Right lung (tissue), 5 donors: ENCODE data around the gene BMPER. TPM values are rescaled to one million over a fixed set of nuclear protein-coding genes. Genes with fewer than 3 reads are reported as not detected.

Experiments
- DNase-seq, 2 donors: peaks; one replicate each; pipeline ENCODE4 v3.0.0-alpha.2; 2013
- polyA plus RNA-seq, 5 donors: library from polyadenylated mRNA; unstranded; fragments of 120-200 nt; gene quantifications; one replicate each; pipeline versions ENCODE4 v1.2.1 to v1.2.3, GENCODE V29; 2013; ENCODE audit warnings: inconsistent platforms in 1 of 5, low replicate concordance in 1 of 5; ENCODE audit not compliant: insufficient read length in 5 of 5, insufficient read depth in 1 of 5

BMPER gene
- polyA plus RNA-seq, 5 donors, result 34.9 to 51.2 (median 41.7) TPM

- no peak for DNase-seq
Observed at GRCh38 chr7:34087892-34088891, 182.9 kb downstream of the BMPER start.

GRCh38 chr7:34090816-34091215 lies 185.5 kb downstream of the BMPER start:
- DNase-seq, result no peak

DNA sequence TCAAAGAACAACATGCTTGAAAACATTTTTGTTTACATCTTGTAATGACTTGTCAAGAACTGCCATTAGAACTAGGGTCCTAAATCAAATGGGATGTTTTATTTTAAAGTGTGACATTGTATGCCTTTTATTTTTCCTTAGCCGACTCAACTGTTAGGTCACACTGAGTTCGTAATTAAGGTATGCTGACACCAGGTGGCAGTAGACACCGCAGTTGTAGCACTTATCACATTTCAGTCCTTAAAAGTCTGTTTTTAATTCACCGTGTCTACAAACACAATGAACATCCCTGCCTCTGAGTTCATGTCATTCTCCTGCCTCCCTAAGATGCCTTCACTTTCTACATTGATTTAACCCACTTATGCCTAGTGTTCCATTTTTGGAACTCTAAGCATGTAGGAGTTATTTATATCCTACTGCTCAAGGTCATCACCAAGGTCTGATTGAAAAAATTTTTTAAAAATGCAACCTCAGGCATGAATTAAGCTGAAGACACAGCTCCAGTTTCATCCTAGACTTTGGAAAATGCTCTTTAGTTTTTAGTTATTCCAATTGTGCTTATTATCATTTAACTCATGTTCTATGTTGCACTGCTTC lies 186.1 kb downstream of the BMPER start:
- DNase-seq, result no peak

DNA sequence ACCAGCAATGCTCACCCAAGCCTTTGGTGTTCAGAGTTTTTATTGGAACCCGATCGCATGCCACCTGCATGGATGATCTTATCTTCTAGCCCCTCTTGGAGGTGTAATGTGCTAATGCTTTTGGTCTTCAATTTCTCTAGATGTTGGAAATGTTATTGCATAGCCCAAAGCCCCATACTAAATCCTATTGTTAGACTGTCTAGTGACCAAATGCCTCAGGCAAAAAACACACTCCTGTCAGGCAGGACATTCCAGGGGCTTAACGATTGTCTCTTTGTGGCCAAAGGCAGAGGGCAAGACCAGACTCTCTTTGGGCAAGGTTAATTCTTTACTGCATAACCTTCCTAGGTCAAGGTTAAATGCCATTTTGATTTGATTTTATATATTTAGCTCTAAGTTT lies 187.9 kb downstream of the BMPER start:
- no peak for DNase-seq

DNA sequence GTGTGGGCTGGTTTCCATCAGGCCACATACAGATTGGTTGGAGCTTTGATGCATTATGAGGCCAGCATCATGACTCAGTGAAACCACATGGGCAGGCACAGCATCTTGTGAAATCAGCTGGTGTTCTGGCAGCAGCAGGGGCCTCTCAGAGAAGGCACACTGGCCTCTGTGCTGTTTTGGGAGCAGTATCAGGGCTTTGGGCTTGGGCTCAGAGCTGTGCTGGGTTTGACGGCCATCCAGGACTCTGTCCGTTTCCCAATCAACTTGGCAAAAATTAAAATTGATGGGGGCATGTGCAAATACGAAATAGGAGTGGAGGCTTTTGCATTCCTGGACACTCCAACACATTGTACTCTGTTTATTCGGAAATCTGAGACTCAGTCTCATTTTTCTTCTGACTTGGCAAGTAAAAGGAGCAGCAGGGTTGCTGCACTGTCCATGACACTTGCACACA lies 190.9 kb downstream of the BMPER start:
- DNase-seq, result peak; percentile 34 to 40

DNA sequence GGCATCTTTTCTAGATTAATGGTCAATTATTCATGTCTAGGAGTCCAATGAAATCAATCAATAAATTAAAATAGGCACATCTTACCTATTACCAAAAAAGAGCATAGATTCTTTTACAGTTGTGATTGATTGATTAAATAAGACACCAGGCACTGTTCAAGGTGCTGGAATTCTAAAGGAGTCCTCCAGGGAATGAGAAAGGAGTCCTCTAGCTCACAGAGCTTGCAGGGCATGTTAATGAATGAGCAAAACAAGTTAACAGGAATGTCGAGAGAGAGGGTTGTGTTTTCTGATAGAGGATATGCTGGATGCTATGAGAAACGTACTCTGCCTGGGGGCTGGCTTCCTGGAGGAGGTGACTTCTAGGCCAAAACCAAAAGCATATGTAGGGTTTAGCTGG lies 191.4 kb downstream of the BMPER start:
- DNase-seq, result no peak

DNA sequence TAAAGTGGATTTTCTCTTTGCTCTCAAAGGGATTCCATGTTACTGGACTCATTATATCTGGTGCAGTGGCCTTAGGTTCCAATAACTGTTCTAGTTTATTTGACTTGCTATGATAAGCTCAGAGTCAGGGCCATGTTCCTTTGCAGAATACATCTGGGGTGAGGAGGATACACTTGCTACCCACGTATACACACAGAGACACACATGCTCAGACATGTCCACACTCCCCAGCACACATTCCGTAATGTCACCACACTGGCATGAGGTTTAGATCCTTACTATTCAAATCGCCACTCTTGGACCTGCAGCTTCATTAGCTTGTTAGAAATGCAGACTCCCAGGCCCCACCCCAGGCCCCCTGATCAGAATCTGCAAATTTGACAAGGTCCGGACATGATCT lies 195.3 kb downstream of the BMPER start:
- no peak for DNase-seq

GRCh38 chr7:34104115-34104514 lies 198.8 kb downstream of the BMPER start:
- DNase-seq, result no peak

DNA sequence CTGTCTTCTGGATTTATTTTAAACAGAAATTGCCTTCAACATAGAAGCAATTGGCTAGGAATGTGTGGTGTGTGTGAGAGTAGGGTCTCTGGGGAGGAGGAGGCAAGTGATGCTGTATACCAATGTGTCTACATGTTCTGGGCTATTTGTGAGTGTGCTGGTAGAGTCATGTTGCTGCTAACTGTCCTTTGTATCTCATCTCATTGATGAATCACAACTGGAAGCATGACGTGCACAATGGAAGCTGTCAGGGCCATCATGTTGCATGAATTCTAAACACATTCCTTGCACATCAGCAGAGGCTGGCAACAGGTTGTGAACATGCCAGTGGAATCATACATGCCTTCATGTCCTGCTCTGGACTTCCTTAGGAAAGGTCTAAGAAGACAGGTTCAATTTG lies 199.7 kb downstream of the BMPER start:
- no peak for DNase-seq

DNA sequence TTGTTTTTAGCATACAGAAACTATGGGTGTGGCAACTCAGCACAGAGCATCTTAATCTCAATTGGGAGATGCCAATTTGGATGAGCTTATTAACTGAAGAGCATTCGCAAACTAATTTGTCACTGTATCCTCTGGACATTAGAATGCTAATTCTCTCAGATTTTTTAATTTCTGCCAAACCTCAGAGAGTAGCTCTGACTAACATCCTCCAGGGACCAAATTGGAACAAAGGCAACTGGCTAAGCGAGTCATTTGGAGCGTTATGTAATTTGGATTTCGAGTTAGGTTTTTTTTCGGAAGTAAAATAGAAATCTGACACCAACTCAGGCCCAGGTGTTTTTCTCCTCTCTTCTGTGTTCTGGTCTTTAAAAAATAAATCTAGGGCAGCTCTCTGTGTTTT lies 201.9 kb downstream of the BMPER start:
- no peak for DNase-seq

DNA sequence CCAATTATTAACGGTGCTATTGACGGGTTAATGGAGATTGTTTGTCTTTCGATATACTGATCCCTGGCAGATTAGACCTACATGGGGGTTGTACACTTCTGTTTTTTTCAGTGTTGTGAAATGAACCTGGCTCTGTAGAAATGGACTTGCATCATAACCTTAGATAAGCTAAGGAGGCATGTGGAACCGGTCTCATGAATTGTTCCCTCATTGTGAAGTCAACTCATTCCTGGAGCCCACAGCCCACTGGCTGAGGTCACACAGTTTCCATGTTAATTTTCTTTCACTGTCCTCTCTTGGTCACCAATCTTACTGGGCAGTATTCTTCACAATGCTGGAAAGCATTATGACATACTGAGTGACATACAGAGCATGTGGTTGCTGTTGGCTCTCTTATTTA lies 202.8 kb downstream of the BMPER start:
- DNase-seq, result no peak

GRCh38 chr7:34109936-34110780 lies 204.8 kb downstream of the BMPER start:
- DNase-seq, result no peak

DNA sequence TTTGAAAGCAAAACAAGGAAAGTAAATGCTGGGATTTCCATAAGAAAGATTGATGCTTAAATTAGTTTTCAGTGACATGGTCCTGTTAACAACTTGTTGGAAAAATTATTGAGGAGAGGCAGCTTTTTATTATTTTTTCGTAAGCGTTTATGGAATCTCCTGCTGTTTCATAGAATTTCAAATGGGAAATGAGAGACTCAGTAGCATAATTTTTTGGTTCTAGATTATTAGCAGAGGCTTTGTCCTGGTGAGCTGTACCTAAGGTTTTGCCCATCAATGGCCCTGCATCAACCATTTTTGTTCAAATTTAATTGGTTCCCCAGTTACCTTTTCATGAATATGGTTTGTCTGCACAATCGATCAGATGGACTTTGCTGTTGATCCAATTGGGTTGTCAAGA lies 205.7 kb downstream of the BMPER start:
- no peak for DNase-seq

GRCh38 chr7:34115503-34115902 lies 210.2 kb downstream of the BMPER start:
- DNase-seq, result no peak

DNA sequence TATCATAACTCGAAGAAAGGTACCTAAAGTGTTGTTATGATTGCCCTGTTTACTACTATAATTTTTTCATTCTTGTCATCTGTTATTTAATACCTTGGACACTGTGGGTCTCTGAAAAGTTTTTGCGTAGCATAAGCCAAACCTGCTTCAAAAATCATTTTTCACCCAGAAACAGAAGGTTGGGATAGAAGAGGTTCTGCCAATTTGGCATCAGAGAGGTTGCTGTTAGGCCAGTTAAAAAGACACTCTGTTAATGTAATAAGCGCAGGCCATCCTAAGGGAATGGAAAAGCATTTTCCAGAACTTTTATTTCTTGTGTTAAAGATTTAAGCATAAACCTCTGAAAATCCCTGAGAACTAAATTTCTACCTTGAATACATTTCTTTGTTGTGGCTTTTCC lies 212.2 kb downstream of the BMPER start:
- DNase-seq, result no peak

- DNase-seq, result no peak
Observed at GRCh38 chr7:34121366-34121765, 216.0 kb downstream of the BMPER start.

GRCh38 chr7:34123316-34123715 lies 218.0 kb downstream of the BMPER start:
- no peak for DNase-seq

DNA sequence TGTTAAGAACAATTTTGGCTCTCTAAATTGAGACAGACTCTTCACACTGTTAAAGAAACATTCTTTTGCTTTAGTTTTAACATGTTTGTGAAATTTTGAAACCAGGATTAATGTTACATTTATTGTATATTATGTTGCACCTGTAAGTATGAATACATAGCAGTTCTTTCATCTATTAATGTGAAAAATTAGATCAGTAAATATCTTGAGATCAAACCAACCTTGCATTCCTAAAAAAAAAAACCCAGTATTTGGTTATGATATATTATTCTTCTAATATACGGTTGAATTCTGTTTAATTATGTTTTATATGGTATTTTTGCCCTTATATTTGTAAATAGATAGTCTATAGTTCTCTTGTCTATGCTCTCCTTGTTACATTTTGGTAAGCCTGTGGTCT lies 219.4 kb downstream of the BMPER start:
- DNase-seq, result no peak

DNA sequence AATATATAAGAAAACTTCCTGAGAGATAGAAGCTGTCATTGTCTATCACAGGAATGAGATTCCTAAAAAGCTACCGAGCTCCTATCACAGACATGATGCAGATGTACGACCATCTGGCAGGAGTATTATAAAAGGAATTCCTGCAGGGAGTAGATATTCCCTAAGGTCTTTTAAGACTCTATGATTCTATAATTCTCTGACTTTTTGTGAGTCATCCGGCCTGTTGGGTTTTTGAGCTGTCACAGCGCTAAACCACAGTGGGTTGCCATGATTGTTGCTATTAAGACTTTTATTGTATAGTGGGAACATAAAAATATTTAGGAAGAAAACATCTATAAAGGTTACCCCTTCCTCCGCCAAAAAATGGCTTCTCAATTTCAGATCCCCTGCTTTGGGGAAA lies 223.4 kb downstream of the BMPER start:
- no peak for DNase-seq

DNA sequence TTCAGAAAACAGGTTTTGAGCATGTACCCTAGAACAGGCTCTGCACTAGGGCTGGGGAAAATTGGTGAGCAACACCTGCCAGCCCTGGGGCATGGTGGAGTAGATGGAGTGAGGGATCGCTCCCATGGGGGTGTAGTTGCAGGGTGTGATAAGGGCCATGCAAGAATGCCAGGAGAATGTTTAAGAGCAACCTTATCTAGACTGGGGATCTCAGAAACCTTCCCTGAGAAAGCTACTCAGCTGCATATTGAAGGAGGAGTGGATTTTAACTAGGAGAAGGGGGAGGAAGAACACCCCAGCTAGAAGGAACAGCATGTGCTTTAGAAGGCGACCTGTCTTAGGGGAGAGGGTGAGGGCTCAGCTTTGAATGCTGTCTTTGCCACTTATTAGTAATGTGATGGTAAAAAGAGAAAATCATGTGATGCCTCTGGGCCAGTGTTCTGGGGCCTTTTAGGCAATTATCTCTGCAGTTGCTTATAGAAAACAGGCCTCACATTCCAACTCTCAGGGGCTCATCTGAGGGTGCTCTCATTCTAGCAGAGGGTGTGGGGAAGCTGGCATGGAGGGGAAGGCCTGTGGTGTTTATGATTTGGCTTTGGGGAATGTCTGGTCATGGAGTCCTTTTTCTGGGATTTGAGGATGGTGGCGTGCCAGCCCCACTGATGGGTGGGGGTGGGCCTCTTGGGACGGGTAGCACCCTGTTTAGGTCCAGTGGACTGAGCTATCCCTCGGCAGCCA lies 225.4 kb downstream of the BMPER start:
- no peak for DNase-seq

GRCh38 chr7:34131371-34131770 lies 226.0 kb downstream of the BMPER start:
- DNase-seq, result peak in 1 of 2 donors; percentile 11
